Measurements from ENCODE around the gene TTN.

TTN gene

GRCh38 chr2:178523596-178524134, 283.6 kb downstream of the TTN start:
- TF ChIP-seq, protein P1, sequence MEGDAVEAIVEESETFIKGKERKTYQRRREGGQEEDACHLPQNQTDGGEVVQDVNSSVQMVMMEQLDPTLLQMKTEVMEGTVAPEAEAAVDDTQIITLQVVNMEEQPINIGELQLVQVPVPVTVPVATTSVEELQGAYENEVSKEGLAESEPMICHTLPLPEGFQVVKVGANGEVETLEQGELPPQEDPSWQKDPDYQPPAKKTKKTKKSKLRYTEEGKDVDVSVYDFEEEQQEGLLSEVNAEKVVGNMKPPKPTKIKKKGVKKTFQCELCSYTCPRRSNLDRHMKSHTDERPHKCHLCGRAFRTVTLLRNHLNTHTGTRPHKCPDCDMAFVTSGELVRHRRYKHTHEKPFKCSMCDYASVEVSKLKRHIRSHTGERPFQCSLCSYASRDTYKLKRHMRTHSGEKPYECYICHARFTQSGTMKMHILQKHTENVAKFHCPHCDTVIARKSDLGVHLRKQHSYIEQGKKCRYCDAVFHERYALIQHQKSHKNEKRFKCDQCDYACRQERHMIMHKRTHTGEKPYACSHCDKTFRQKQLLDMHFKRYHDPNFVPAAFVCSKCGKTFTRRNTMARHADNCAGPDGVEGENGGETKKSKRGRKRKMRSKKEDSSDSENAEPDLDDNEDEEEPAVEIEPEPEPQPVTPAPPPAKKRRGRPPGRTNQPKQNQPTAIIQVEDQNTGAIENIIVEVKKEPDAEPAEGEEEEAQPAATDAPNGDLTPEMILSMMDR (conservative IDR thresholded peaks at IDR 0.05; ENCODE audit: control insufficient read depth, insufficient read depth, low read depth, low read length), result no peak
- H3K4me3 ChIP-seq (ENCODE audit: control insufficient read depth, low read depth, low read length), result peak overlapping the region; percentile 78
- DNase-seq (ENCODE audit: low read depth), result peak; percentile 8

- H3K4me3 ChIP-seq (ENCODE audit: control insufficient read depth, low read depth, low read length), result peak overlapping the region; percentile 78
- DNase-seq (ENCODE audit: low read depth), result peak; percentile 84
- TF ChIP-seq, protein P1 (conservative IDR thresholded peaks at IDR 0.05; ENCODE audit: control insufficient read depth, insufficient read depth, low read depth, low read length), result peak; percentile 85
Observed at GRCh38 chr2:178522950-178523595, 284.1 kb downstream of the TTN start.

- no peak for DNase-seq (ENCODE audit: low read depth)
- TF ChIP-seq, protein P1 (conservative IDR thresholded peaks at IDR 0.05; ENCODE audit: control insufficient read depth, insufficient read depth, low read depth, low read length), result no peak
- H3K4me3 ChIP-seq (ENCODE audit: control insufficient read depth, low read depth, low read length), result no peak overlapping the region
Observed at GRCh38 chr2:178521304-178522150, 285.7 kb downstream of the TTN start.

- DNase-seq (ENCODE audit: low read depth), result peak; percentile 31
- TF ChIP-seq, protein P1 (conservative IDR thresholded peaks at IDR 0.05; ENCODE audit: control insufficient read depth, insufficient read depth, low read depth, low read length), result no peak
- H3K4me3 ChIP-seq (ENCODE audit: control insufficient read depth, low read depth, low read length), result no peak overlapping the region
Observed at GRCh38 chr2:178517496-178517895, 289.7 kb downstream of the TTN start.

DNA sequence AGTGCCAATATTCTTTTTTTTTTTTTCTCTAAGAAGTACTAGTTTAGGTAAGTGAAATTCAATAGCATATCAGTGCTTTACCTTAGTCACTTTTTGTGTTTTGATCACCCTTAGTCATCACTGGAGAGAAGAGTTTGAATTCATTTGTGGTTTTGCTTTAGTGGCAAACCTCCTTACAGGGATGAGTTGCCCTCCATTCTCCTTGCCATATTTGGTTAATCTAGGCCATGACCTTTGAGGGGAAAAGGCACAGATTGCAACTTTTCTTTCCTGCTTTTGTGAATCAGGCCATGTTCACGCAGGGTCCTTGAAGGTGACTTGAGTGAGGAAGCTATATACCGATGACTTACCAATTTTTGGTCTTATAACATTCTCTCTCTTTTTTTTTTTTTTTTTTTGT, 292.6 kb downstream of the TTN start:
- TF ChIP-seq, protein P1 (conservative IDR thresholded peaks at IDR 0.05; ENCODE audit: control insufficient read depth, insufficient read depth, low read depth, low read length), result no peak

DNA sequence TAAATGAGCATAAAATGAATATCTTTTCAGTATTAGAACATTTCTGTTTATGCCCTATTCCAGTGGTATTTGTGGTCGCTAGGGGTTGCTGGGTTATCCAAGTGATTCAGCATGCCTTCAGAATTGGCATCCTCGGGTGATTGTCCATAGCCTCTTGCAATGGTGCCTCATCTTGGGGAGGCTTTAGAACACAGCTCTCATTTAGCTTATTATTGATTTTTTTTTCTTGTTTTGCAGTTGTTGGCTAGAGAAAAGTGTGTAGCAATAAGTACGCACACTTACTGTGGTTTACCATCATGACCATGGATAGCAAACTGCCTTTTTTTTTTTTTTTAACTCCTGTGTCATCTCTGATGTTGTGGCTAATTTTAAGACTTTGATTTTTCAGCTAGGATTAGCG, 293.3 kb downstream of the TTN start:
- TF ChIP-seq, protein P1 (conservative IDR thresholded peaks at IDR 0.05; ENCODE audit: control insufficient read depth, insufficient read depth, low read depth, low read length), result no peak
- peak; percentile 54 for DNase-seq (ENCODE audit: low read depth)
- no peak overlapping the region for H3K4me3 ChIP-seq (ENCODE audit: control insufficient read depth, low read depth, low read length)

More for the DNA sequence above, 292.6 kb downstream of the TTN start:
- no peak overlapping the region for H3K4me3 ChIP-seq (ENCODE audit: control insufficient read depth, low read depth, low read length)
- DNase-seq (ENCODE audit: low read depth), result peak; percentile 88

All from fibroblast of mammary gland (primary cell).